HEK293 (cell line): ENCODE measurements around the gene CYB561D2.

Source experiments
- CTCF ChIA-PET: fragments of 350-600 bp; formaldehyde crosslinking; extraction: SDS; loops from one replicate; lab custom pipeline; 2021; ENCODE audit warnings: antibody characterized with exemption; lab: Yijun Ruan, JAX
- POLR2A ChIA-PET: fragments of 300-600 bp; formaldehyde crosslinking; extraction: SDS; loops from one replicate; lab custom pipeline; 2020; ENCODE audit warnings: antibody characterized with exemption, inconsistent platforms; lab: Yijun Ruan, JAX
- H3K27ac ChIP-seq: fragments of 200-500 bp; sonication (Bioruptor generic); 2 replicates; pipeline ENCODE4 v1.5.1; 2014; ENCODE audit warnings: low read depth, low read length, control low read depth, inconsistent platforms; ENCODE audit errors: extremely low read depth
- H3K36me3 ChIP-seq, 2 experiments: fragments of 200-500 bp in 1 of 2; sonication (Bioruptor generic) in 1 of 2; 1 replicate in 1 of 2; 2 replicates in 1 of 2; pipeline ENCODE4 v1.5.1; 2014 to 2017; ENCODE audit warnings: inconsistent platforms in 2 of 2, low read length in 2 of 2; ENCODE audit not compliant: control insufficient read depth in 2 of 2, insufficient read depth in 1 of 2
- H3K4me1 ChIP-seq: fragments of 200-500 bp; sonication (Bioruptor generic); 2 replicates; pipeline ENCODE4 v1.5.1; 2014; ENCODE audit warnings: mild to moderate bottlenecking, low read length, inconsistent platforms; ENCODE audit not compliant: control insufficient read depth, insufficient read depth
- H3K4me3 ChIP-seq: 2 replicates; pipeline ENCODE4 v1.5.1; 2011; ENCODE audit warnings: low read depth, mild to moderate bottlenecking, control low read depth, low read length, moderate library complexity
- H3K9me3 ChIP-seq: fragments of 200-500 bp; sonication (Bioruptor generic); 2 replicates; pipeline ENCODE4 v1.5.1; 2014; ENCODE audit warnings: low read depth, low read length, inconsistent platforms; ENCODE audit not compliant: control insufficient read depth, insufficient read depth
- HIC1 ChIP-seq: fragments of 450-650 bp; formaldehyde crosslinking; IDR thresholded peaks from 2 replicates; pipeline ENCODE4 v1.5.1; 2016; ENCODE audit warnings: missing biosample characterization, missing genetic modification characterization
- HOXD13 ChIP-seq: sonication (generic); formaldehyde crosslinking; IDR thresholded peaks from 2 replicates; pipeline ENCODE4 v1.8.0; 2022; ENCODE audit warnings: missing genetic modification reagents, borderline replicate concordance
- KLF16 ChIP-seq: fragments of 450-650 bp; formaldehyde crosslinking; IDR thresholded peaks from 2 replicates; pipeline ENCODE4 v1.5.1; 2017; ENCODE audit warnings: missing biosample characterization, missing genetic modification characterization
- KLF7 ChIP-seq: fragments of 450-650 bp; formaldehyde crosslinking; IDR thresholded peaks from 2 replicates; pipeline ENCODE4 v1.5.1; 2016; ENCODE audit warnings: missing biosample characterization, missing genetic modification characterization, borderline replicate concordance
- KLF8 ChIP-seq: fragments of 450-650 bp; formaldehyde crosslinking; IDR thresholded peaks from 2 replicates; pipeline ENCODE4 v1.5.1; 2016; ENCODE audit warnings: missing biosample characterization, missing genetic modification characterization
- MEIS1 ChIP-seq: sonication (generic); formaldehyde crosslinking; IDR thresholded peaks from 2 replicates; pipeline ENCODE4 v1.8.1; 2022; ENCODE audit warnings: missing genetic modification reagents, mild to moderate bottlenecking, borderline replicate concordance
- OSR2 ChIP-seq: fragments of 450-650 bp; formaldehyde crosslinking; IDR thresholded peaks from 2 replicates; pipeline ENCODE4 v1.5.1; 2016; ENCODE audit warnings: missing biosample characterization, missing genetic modification characterization
- PRDM6 ChIP-seq: fragments of 450-650 bp; formaldehyde crosslinking; IDR thresholded peaks from 2 replicates; pipeline ENCODE4 v1.5.1; 2017; ENCODE audit warnings: missing biosample characterization, missing genetic modification characterization
- REST ChIP-seq: fragments of 450-650 bp; formaldehyde crosslinking; IDR thresholded peaks from 2 replicates; pipeline ENCODE4 v1.5.1; 2016; ENCODE audit warnings: missing biosample characterization, missing genetic modification characterization
- SP2 ChIP-seq: fragments of 450-650 bp; formaldehyde crosslinking; IDR thresholded peaks from 2 replicates; pipeline ENCODE4 v1.5.1; 2016; ENCODE audit warnings: missing biosample characterization, missing genetic modification characterization
- SP3 ChIP-seq: fragments of 450-650 bp; formaldehyde crosslinking; IDR thresholded peaks from 2 replicates; pipeline ENCODE4 v1.5.1; 2016; ENCODE audit warnings: missing biosample characterization, missing genetic modification characterization
- ZBTB17 ChIP-seq: fragments of 450-650 bp; formaldehyde crosslinking; IDR thresholded peaks from 2 replicates; pipeline ENCODE4 v1.5.1; 2016; ENCODE audit warnings: missing biosample characterization, missing genetic modification characterization
- ZNF10 ChIP-seq: fragments of 450-650 bp; formaldehyde crosslinking; IDR thresholded peaks from 2 replicates; pipeline ENCODE4 v1.5.1; 2017; ENCODE audit warnings: missing biosample characterization, missing genetic modification characterization
- ZNF157 ChIP-seq: fragments of 450-650 bp; formaldehyde crosslinking; IDR thresholded peaks from 2 replicates; pipeline ENCODE4 v1.5.1; 2016; ENCODE audit warnings: missing biosample characterization, missing genetic modification characterization
- ZNF2 ChIP-seq: fragments of 450-650 bp; formaldehyde crosslinking; IDR thresholded peaks from 2 replicates; pipeline ENCODE4 v1.5.1; 2016; ENCODE audit warnings: missing biosample characterization, missing genetic modification characterization
- ZNF341 ChIP-seq: fragments of 450-650 bp; formaldehyde crosslinking; IDR thresholded peaks from 2 replicates; pipeline ENCODE4; 2016; ENCODE audit warnings: low read depth, missing biosample characterization, missing genetic modification characterization
- ZNF394 ChIP-seq: fragments of 450-650 bp; formaldehyde crosslinking; IDR thresholded peaks from 2 replicates; pipeline ENCODE4 v1.5.1; 2016; ENCODE audit warnings: missing biosample characterization, missing genetic modification characterization, mild to moderate bottlenecking, moderate library complexity, borderline replicate concordance
- ZNF398 ChIP-seq: fragments of 450-650 bp; formaldehyde crosslinking; IDR thresholded peaks from 2 replicates; pipeline ENCODE4 v1.5.1; 2017; ENCODE audit warnings: missing biosample characterization, missing genetic modification characterization
- ZNF48 ChIP-seq: fragments of 450-650 bp; formaldehyde crosslinking; IDR thresholded peaks from 2 replicates; pipeline ENCODE4 v1.5.1; 2016; ENCODE audit warnings: missing biosample characterization, missing genetic modification characterization
- ZNF548 ChIP-seq: fragments of 450-650 bp; formaldehyde crosslinking; IDR thresholded peaks from 2 replicates; pipeline ENCODE4 v1.5.1; 2016; ENCODE audit warnings: missing biosample characterization, missing genetic modification characterization
- ZNF585B ChIP-seq: fragments of 450-650 bp; formaldehyde crosslinking; IDR thresholded peaks from 2 replicates; pipeline ENCODE4 v1.5.1; 2016; ENCODE audit warnings: missing biosample characterization, missing genetic modification characterization
- ZNF596 ChIP-seq: fragments of 450-650 bp; IDR thresholded peaks from 2 replicates; pipeline ENCODE4 v1.5.0; 2018; ENCODE audit warnings: missing biosample characterization, mild to moderate bottlenecking, missing genetic modification characterization, moderate library complexity
- ZNF664 ChIP-seq: fragments of 450-650 bp; formaldehyde crosslinking; IDR thresholded peaks from 2 replicates; pipeline ENCODE4 v1.5.1; 2016; ENCODE audit warnings: missing biosample characterization, missing genetic modification characterization
- ZNF837 ChIP-seq: fragments of 450-650 bp; formaldehyde crosslinking; IDR thresholded peaks from 2 replicates; pipeline ENCODE4 v1.5.1; 2016; ENCODE audit warnings: missing biosample characterization, missing genetic modification characterization
- ZXDB ChIP-seq: fragments of 450-650 bp; formaldehyde crosslinking; IDR thresholded peaks from 2 replicates; pipeline ENCODE4 v1.5.1; 2016; ENCODE audit warnings: missing biosample characterization, missing genetic modification characterization
- TF ChIP-seq, protein P1 (sequence below): fragments of 450-650 bp; formaldehyde crosslinking; IDR thresholded peaks from 2 replicates; pipeline ENCODE4 v1.5.1; 2016; ENCODE audit warnings: missing biosample characterization, missing genetic modification characterization, low read depth

CYB561D2 gene

DNA sequence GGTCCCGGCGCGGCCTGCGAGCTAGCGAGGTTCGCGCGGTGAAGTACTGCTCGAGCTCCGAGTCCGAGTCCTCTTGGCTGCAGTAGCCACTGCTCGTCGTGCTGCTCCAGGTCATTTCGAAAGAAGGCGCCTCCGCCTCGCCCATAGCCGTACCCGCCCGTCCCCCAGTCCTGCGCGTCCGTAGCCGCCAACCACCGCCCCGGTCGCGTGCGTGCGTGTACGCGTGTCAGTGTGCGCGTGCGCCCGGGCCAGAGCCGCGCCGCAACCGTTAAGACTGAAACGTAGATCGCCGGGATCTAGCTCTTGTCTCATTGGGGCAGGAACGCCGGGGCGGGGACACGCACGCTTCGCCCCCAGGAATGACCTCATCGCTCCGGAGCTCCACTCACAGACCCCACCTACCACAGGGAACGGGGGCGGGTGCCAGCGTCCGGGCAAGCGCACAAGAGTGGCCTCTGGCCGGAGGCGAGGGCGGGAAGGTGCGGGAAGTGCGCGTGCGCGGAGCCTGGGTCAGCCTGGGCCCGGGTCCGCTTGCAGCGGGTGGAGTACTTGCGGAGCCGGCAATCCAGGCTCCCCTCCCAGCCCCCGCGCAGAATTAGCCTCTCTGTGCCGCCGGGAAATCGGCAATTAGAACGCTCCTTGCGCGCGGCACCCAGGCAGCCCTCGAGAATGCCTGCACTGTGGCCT lies 13.3 kb upstream of the CYB561D2 start:
- H3K4me3 ChIP-seq: peak overlapping the region; percentile 96
- H3K36me3 ChIP-seq: peaks cover 3 to 28% of the 10 kb centered on the region in 2 experiments; a peak in 2 of 3 replicates
- no peaks in the 10 kb centered on the region for H3K9me3 ChIP-seq
- peak overlapping the region; percentile 88 for H3K27ac ChIP-seq
- CTCF ChIA-PET: interaction anchor here (1.0 to 2.6 kb wide), 7 partner anchors 9 to 205 kb away, joined by 3 to 13 read pairs (median 5); partner anchors contain the start of gene TUSC2
- H3K4me1 ChIP-seq: no peaks in the 10 kb centered on the region; the same call in 1 of the 2 replicates
- POLR2A ChIA-PET: interaction anchor here (0.6 to 2.7 kb wide), 27 partner anchors 8 to 1059 kb away, joined by 3 to 63 read pairs (median 5); partner anchors contain the start of genes CYB561D2, GNAI2, HEMK1 and HYAL2
- TF ChIP-seq ZNF585B (tag by site-specific recombination) (0 out of 2 replicates have a peak, but pooled peaks have one; percentile 8), KLF8 (peak; percentile 58; the same call in 1 of the 2 replicates), KLF7 (tag by site-specific recombination) (0 out of 2 replicates have a peak, but pooled peaks have one; percentile 21), KLF16 (tag by site-specific recombination) (0 out of 2 replicates have a peak, but pooled peaks have one; percentile 55), ZNF394 (tag by site-specific recombination) (no peak), ZNF157 (tag by site-specific recombination) (no peak), HIC1 (tag by site-specific recombination) (peak; percentile 99), OSR2 (tag by site-specific recombination) (no peak), ZNF2 (tag by site-specific recombination) (peak; percentile 70; the same call in 1 of the 2 replicates), ZBTB17 (tag by site-specific recombination) (peak; percentile 92), ZNF837 (tag by site-specific recombination) (no peak), PRDM6 (tag by site-specific recombination) (no peak), REST (no peak), SP3 (tag by site-specific recombination) (peak; percentile 78), MEIS1 (no peak), ZNF398 (tag by site-specific recombination) (0 out of 2 replicates have a peak, but pooled peaks have one; percentile 28), ZXDB (tag by site-specific recombination) (peak; percentile 46; the same call in 1 of the 2 replicates), ZNF10 (tag by site-specific recombination) (no peak), ZNF596 (tag by site-specific recombination) (no peak), ZNF341 (tag by site-specific recombination) (peak; percentile 76), HOXD13 (CRISPR knock-in tag) (no peak), ZNF48 (tag by site-specific recombination) (no peak), ZNF664 (no peak), SP2 (tag by site-specific recombination) (peak; percentile 92), ZNF548 (tag by site-specific recombination) (no peak)
- TF ChIP-seq, protein P1, sequence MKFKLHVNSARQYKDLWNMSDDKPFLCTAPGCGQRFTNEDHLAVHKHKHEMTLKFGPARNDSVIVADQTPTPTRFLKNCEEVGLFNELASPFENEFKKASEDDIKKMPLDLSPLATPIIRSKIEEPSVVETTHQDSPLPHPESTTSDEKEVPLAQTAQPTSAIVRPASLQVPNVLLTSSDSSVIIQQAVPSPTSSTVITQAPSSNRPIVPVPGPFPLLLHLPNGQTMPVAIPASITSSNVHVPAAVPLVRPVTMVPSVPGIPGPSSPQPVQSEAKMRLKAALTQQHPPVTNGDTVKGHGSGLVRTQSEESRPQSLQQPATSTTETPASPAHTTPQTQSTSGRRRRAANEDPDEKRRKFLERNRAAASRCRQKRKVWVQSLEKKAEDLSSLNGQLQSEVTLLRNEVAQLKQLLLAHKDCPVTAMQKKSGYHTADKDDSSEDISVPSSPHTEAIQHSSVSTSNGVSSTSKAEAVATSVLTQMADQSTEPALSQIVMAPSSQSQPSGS (tag by site-specific recombination): peak; percentile 97
